Occipital lobe (tissue), 2 donors: ENCODE results near the gene KCNIP4. TPM values are rescaled to one million over a fixed set of nuclear protein-coding genes. Genes with fewer than 3 reads are reported as not detected.

Source experiments
- DNase-seq: peaks from one replicate; lab custom pipeline; 2025; lab: John Stamatoyannopoulos, UW
- total RNA-seq: library from RNA; depleted of rRNA; stranded (reverse); fragments of >200 nt; gene quantifications from one replicate; pipeline ENCODE4 v1.2.3, GENCODE V29; 2014

Gene KCNIP4
- total RNA-seq, 1 donor from 2014 or later, result 19.8 TPM

DNA sequence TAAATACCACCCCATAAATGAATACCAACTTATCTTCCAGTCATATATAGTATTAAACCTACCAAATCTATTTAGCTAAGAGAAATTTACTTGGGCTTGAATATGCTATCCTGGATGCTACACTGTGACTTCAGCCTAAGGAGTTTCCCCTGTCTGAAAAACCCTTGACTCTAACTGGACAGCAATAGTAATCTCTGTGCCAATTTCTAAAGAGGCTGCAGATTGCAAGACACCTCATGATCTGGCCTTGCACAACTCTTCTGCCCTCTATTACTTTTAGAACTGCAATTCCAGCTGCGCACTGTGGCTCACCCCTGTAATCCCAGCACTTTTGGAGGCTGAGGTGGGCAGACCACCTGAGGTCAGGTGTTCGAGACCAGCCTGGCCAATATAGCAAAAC is 371.5 kb downstream of the KCNIP4 start:
- no peak for DNase-seq

DNA sequence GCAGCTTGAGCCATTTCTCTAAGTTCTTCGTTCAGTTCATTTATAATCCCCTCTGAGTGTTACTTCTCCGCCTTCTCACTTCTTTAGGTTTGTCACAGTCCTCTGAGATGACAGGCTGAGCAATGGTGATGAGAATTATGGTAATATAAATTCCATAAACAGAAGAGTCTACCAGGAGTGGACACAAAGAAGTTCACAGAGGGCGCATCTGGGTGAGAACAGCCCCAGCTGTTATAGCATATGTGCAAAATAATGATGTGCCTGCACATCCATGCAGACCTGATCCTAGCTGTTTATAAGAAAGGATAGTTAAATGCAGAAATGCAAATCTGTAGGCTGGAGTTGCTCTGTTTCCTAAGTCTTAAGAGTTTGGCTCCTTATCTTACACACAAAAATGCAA is 377.5 kb downstream of the KCNIP4 start:
- DNase-seq, result no peak

DNA sequence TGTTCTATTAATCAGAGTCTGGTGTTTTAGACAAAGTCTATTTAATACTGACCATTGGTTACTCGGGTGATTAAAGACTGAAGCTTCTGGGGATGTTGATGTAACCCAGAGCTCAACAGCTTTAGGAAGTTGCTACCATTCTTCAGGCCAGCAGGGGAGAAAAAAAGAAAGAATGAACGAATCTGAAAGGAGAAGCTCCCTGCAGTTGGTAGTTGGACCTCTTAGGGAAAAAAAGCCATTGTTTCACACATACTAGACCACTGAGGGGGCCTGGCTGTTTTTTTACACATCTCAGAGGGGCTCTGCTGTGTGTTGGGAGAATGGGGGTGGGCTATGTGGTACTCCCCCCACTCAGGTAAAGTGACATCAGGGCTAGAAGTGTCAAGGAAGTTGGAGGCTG is 378.9 kb downstream of the KCNIP4 start:
- no peak for DNase-seq

DNA sequence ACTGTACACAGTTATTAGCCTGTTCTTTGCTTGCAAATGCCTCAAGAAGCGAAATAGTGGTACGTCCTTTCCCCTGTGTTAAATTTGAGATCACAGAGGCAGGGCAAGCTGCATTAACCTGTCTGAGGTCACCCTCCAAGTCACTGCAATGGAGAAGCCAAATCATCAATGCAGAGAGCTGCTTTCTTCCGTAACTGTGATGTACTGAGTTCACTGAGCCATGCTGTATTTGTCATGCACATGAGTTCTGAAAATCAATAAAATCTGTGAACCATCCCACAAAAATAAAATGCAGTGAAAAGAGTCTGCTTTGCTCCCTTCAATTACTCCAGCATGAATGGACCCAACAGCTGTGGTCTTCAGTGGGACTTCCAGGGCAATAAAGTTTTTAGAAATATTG is 393.5 kb downstream of the KCNIP4 start:
- no peak for DNase-seq

DNA sequence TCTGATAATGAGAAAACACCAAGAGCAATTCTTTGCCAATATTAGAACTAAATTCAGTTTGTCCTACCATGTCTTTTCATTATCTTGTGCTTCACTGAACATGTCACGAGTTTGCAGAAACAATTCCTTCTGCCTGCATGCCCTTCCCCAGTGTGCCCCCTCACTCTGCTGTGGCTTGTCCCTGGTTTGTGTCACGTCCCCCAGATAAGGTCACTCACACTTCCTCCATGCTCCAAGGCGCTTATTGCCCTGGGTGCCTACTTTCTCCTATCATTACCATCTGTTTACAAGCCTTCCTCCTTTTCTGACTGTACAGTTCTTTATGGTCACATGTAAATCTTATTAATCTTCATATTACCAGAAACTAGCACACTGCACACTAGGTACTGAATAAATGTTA is 394.1 kb downstream of the KCNIP4 start:
- DNase-seq, result no peak

DNA sequence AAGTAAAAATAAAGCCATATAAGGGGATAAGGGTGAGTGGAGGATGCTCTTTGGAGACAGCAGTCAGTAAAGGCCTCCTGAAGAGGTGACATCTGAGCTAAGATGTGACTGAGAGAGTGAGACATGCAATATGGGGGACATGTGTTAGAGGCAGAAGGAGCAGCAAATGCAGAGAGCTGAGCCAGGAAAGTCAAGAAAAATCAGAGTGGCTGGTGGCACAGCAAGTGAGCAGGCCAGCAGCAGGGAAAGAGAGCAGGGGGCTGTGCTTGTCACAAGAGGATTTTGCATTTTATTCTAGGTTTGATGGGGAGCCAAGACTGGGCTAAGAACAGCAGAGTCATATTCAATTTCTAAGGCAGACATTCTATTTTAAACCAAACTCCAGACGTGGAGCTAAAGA is 394.5 kb downstream of the KCNIP4 start:
- no peak for DNase-seq

DNA sequence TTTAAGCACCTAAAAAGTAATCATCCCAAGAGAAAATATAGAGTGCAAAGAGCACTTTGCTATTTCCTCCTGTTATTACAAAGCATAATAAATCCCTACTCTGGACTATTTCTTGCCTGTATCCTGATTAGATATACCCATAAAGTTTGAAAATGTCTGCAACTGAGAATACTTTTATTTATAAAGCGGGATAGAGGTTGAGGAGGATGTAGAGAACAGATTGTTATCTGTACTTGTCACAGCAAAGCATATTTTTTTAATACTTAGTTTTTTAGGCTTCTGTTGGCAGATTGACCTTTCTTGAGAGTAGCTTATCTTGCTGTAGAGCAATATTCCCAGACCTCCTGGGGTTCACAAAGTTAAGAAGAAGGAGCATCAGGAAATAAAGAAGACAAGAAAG is 396.1 kb downstream of the KCNIP4 start:
- no peak for DNase-seq

DNA sequence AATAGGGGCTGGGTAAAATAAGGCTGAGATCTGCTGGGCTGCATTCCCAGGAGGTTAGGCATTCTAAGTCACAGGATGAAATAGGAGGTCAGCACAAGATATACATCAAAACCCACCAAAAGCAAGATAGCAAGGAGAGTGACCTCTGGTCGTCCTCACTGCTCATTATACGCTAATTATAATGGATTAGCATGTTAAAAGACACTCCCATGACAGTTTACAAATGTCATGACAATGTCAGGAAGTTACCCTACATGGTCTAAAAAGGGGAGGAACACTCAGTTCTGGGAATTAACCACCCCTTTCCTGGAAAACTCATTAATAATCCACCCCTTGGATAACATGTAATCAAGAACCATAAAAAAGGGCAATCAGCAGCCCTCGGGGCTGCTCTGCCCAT is 403.6 kb downstream of the KCNIP4 start:
- DNase-seq, result no peak

DNA sequence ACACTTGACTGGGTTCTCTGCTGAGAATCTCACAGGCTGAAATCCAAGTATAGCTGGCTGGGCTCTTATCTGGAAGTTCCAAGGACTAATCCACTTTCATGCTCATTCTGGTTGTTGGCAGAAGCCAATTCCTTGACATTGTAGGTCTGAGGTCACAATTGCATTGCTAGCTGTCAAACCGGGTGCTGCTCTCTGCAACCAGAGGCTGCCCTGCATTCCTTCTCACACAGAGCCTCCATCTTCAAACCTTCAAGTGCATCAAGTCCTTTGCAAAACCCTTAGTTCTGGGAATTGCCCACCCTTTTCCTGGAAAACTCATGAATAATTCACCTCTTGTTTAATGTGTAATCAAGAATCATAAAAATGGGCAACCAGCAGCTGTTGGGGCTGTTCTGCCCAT is 404.2 kb downstream of the KCNIP4 start:
- DNase-seq, result no peak

DNA sequence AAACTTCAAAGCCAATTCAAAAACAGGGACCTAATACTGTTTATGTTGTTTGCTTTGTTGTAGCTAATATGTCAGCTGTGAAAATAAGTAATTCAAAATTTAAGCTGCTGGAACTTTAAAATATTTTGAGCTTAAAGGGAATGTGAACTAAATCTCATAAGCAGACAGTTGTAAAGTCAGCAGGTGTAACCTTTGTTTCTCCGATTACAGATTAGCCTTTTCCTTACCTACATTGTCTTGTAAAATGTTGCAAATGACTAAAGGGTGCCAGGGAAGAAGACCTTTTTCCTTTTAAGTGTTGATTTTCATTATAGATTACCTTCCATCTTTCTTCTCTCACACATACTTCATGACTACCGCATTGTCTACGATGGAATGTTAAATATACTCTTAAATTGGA is 405.1 kb downstream of the KCNIP4 start:
- no peak for DNase-seq

DNA sequence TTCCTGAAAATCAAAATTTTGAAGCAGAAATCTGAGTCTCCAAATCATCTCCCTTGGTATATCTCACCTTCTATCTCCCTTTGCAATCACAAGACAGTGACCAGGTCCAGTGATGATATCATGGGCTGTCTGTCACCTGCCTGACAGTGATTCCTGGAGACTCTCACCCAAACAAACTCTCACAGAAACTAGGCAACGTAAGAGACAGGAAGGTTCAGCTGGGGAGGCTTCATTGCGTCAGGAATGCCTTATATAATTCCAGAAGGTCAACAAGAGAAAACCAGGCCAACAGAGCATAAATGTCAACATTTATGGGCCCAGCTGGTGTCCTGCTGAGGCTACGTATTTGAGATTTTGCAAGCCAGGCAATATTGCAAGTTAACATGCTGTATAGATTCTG is 412.7 kb downstream of the KCNIP4 start:
- DNase-seq, result no peak

DNA sequence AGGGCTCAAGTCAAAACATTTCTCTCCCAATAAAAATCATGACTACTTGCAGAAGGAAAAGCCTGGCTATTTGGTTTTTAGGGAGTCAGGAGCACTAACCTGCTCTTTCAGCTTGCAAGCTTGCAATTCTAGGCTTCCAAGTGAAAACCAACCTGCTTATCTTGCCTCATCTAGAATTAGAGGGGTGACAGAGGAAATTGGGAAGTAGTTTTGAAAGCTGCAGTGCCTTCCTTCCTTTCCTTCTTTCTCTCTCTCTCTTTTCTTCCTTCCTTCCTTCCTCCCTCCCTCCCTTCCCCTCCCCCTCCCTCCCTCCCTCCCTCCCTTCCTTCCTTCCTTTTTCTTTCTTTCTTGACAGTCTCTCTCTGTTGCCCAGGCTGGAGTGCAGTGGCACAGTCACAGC is 417.5 kb downstream of the KCNIP4 start:
- DNase-seq, result no peak

DNA sequence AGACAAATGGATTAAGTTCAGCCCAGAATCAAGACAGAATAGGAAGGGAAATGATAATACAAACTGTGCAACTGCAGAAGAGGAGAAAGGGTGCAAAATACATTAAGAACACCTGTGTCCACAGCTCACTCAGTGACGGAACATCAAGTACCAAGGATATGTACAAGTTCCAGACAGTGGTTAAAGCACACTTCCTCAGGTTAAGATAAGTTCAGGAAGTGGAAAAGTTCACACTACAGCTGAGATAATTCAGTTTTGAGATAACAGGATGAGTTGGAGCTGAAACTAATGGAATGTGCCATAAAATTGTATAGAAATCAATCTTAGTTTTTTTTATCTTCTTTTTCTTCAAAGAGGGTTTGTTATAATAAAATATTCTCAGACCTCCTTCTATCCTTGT is 419.4 kb downstream of the KCNIP4 start:
- no peak for DNase-seq

DNA sequence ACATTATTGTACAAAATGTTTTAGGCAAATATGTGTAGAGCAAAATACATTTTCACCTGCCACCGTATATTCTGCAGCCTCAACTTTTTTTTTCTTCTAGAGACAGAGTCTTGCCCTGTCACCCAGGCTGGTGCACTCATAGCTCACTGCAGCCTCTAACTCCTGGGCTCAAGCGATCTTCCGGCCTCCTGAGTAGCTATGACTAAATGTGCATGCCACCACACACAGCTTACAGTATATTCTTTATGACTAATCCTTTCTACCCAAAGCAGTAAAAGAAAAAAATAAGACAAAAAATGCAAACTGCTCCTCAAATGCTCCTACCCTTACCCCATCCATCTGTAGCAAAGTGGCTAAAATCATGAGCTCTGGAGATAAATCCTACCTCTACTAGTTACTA is 426.3 kb downstream of the KCNIP4 start:
- no peak for DNase-seq

DNA sequence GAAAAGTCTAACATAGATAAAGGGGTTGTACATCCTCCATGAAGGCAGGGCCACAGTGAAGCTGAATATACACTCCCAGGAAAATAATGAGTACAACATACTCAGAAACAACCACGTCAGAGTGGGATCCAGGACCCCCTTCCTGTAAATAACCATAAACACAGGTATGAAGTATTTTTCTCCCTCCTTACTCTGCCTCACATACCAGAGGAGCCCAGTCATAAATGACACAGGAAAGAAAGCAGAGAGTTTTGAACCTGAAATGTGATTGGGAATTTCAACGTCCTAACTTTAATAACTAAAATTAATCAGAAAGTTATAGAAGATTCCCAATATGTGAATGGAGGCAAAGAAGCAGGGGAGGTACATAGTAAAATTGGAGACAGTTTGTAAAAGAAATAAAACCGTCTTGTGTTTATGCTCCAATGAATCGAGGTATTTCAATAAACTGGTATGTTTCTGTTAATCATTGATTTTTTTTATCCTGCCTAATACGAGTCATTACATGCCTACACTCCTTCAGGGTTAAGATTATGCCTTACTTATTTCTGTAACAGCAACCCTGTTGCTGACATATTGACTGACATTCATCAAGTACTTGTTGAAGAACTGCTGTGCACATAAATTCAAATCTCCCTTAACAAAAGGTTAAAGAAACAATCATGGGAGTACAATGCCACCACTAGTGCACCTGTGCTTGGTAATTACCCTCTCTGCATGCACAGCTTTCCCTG is 431.3 kb downstream of the KCNIP4 start:
- no peak for DNase-seq

DNA sequence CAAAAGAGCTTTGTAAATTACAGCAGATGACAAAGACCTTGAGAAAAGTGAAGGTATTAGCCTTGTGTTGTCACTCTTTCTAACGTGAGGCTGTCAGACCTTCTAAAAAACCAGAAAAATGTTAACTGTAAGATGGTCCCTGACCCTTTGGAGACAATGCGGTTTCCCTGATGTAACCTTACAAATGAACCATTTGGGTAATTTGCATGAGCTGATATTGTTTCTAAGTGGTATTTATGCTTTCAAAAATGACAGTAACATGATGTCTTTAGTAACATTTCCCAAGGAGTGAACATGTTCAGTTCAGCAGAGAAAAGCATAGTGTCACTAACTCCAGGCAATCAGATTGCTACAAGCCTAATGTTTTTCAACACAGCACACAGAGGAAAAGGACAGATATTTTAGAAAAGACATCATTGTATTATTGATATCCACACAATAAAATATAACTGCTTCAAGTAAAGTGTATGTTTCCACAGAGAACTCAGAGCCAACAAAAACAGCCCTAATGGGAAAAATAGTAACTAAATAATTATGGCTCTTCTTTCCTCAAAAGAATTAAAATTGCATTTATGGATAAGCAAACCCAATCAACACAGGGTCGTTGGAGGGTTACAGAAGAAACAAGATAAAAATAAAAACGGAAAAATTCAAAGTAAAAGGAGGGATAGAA is 434.4 kb downstream of the KCNIP4 start:
- DNase-seq, result no peak

DNA sequence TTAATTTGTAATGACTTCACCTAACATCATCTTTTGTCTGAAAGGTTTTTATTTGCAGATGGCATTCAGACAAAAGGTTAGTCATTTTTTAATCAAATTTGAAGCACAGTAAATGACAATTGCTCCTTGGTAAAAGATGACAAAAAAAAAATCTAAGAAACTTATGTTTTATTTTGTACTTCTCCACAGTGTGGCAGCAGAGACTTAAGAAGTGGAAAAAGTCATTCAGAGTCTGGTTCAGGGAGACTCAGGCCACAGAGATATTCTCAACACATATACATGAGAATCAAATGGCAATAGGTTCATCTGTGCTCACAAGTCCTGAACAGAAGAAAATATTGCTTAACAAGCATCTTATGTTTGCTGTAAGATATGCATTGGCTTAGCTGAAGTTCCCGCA is 436.2 kb downstream of the KCNIP4 start:
- DNase-seq, result peak; percentile 6

DNA sequence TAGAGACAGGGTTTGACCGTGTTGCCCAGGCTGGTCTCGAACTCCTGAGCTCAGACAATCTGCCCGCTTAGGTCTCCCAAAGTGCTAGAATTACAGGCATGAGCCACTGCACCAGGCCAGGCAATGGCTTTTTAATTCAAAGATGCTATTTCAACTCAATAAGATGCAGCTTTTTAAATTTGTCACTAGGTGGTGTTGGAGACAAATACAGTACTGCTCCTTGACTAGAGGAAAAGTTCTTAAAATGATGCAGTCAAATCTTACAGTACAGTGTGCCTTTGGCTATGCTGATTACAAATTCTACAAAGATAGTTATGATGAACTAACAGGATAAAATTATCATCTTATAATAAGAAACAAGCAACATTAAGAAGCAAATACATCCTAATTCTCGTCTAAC is 441.1 kb downstream of the KCNIP4 start:
- DNase-seq, result no peak

DNA sequence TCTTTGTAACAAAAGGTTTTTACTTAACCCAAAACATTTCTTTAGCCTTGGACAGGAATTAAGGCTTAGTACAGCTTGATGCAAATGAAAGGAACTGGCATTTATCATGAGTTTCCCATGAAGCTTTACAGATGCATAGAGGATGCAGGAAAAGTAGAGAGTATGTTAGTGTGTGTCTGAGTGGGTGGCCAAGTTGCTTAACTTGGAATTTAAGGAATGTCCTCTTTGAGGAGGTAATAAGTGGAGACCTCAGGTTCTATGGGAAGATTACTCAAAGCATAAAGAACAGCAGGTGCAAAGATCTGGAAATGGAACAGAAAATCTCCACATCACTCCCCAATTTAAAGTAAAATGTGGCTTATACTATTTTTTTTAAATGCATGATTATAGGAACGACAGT is 457.9 kb downstream of the KCNIP4 start:
- no peak for DNase-seq

DNA sequence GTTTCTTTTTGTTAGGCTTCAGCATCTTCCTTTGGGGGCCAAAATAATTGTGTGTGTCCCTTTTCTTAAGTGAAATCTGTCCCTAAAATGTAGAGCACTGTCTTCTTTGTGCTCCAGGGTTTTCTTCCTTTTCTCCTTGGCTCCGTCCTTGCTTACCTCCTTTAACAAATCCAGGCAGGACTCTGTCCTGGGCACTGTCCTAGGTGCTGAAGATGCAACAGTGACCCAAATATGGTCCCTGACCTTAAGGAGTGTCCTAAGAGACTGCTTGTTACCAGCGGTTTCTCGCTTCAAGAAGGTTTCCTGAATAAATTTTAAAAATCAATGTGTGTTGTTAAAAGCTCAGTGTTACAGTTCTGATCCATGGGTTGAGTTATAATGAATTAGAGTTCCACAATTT is 471.8 kb downstream of the KCNIP4 start:
- DNase-seq, result no peak

DNA sequence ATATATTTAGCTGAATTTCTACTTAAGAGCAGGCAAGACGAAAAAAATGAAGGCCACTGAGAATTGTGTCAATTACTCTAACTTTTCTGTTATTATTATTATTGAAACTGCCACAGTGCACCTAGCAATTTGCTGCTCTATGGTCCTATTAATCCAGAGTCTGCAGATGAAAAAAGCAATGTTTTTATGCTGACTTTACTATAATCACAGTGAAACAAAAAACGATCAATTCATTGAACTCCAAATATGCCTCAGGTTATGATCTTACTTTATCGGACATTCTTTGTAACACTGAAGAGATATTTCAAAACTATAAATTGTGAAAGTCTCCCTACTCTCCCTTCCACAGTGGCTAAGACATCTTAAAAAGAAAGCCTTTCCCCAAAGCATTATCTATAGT is 474.4 kb downstream of the KCNIP4 start:
- DNase-seq, result no peak

DNA sequence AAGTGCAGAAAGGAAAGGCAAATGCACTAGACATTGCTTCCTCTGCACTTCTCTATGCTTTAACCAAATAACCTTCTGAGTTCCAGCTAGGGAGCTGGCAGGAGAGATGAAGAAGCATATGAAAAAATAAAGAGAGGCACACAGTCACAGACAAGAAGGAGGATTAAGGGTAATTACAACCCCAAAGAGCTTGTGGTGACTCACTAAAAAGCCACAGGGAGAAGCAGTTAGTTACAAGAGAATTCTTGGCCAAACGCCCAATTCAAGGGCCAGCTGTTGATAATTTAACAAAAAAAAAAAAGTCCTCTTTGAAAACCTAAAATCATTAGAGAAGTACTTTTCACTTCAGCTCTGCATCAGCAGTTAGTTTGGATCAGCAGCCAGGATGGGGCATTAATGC is 478.0 kb downstream of the KCNIP4 start:
- no peak for DNase-seq
